Activated CD4-positive, CD25-positive, alpha-beta regulatory T cell treated with anti-CD3 and anti-CD28 coated beads, Interleukin-2, amount 50 U/mL, for 24 hours (primary cell): Measurements from ENCODE around the gene MLC1.

Experiments
- ATAC-seq, 2 donors: fragments of 150-1000 bp; cut with Tn5 transposase; one replicate each; pipeline ENCODE4 v1.10.0; 2021; ENCODE audit warnings: mild to moderate bottlenecking in 1 of 2, moderate library complexity in 1 of 2

Gene MLC1

GRCh38 chr22:50085211-50085972, at the start of gene MLC1:
MLC1 (minus strand) TSS chr22:50085426; CDS start chr22:50084902, 524 bp downstream.
- peak in 1 of 2 donors; percentile 27 for ATAC-seq

GRCh38 chr22:50134481-50134880, 49.3 kb upstream of the MLC1 start:
- no peak for ATAC-seq

- no peak for ATAC-seq
Measured at GRCh38 chr22:50131894-50132293, 46.7 kb upstream of the MLC1 start.

GRCh38 chr22:50129121-50129736, 44.0 kb upstream of the MLC1 start:
- ATAC-seq: no peak

- no peak for ATAC-seq
Measured at GRCh38 chr22:50125029-50125428, 39.8 kb upstream of the MLC1 start.

GRCh38 chr22:50123119-50123518, 37.9 kb upstream of the MLC1 start:
- no peak for ATAC-seq

- ATAC-seq: no peak
Measured at GRCh38 chr22:50121202-50121740, 36.0 kb upstream of the MLC1 start.

- no peak for ATAC-seq
Measured at GRCh38 chr22:50119768-50120251, 34.6 kb upstream of the MLC1 start.

- ATAC-seq: no peak
Measured at GRCh38 chr22:50119169-50119767, 34.0 kb upstream of the MLC1 start.

GRCh38 chr22:50118557-50119168, 33.4 kb upstream of the MLC1 start:
- no peak for ATAC-seq

- ATAC-seq: no peak
Measured at GRCh38 chr22:50118129-50118528, 32.9 kb upstream of the MLC1 start.

GRCh38 chr22:50117168-50117762, 32.0 kb upstream of the MLC1 start:
- no peak for ATAC-seq

GRCh38 chr22:50115693-50116092, 30.5 kb upstream of the MLC1 start:
- ATAC-seq: no peak

- ATAC-seq: no peak
Measured at GRCh38 chr22:50114221-50115021, 29.2 kb upstream of the MLC1 start.

- ATAC-seq: peak; percentile 25 to 45
Measured at GRCh38 chr22:50112151-50113118, 27.2 kb upstream of the MLC1 start.

- ATAC-seq: no peak
Measured at GRCh38 chr22:50111056-50111455, 25.8 kb upstream of the MLC1 start.

GRCh38 chr22:50107529-50107928, 22.3 kb upstream of the MLC1 start:
- ATAC-seq: no peak

GRCh38 chr22:50105208-50106100, 20.2 kb upstream of the MLC1 start:
- ATAC-seq: peak; percentile 41 to 44

- no peak for ATAC-seq
Measured at GRCh38 chr22:50104141-50104544, 18.9 kb upstream of the MLC1 start.
